Large intestine (tissue), 3 donors: ENCODE measurements around the gene MAT2B. TPM values are rescaled to one million over a fixed set of nuclear protein-coding genes. Genes with fewer than 3 reads are reported as not detected.

ENCODE experiments used
- DNase-seq, 2 donors: peaks; one replicate each; pipeline versions ENCODE4 v3.0.0 to v3.0.0-alpha.2; 2013
- H3K27ac ChIP-seq: one replicate; pipeline ENCODE4 v1.5.1; 2013; ENCODE audit warnings: low read length
- H3K27me3 ChIP-seq: 2 replicates; pipeline ENCODE4 v1.6.1; 2013; ENCODE audit warnings: low read length; ENCODE audit not compliant: control insufficient read depth, insufficient read depth
- H3K36me3 ChIP-seq: 2 replicates; pipeline ENCODE4 v1.6.1; 2013; ENCODE audit warnings: low read length; ENCODE audit not compliant: control insufficient read depth, insufficient read depth
- H3K4me1 ChIP-seq: one replicate; pipeline ENCODE4 v1.6.1; 2013; ENCODE audit warnings: low read length; ENCODE audit not compliant: control insufficient read depth, insufficient read depth
- H3K4me3 ChIP-seq: one replicate; pipeline ENCODE4 v1.5.1; 2013; ENCODE audit warnings: low read length
- H3K9me3 ChIP-seq: one replicate; pipeline ENCODE4 v1.6.1; 2013; ENCODE audit warnings: mild to moderate bottlenecking, low read depth, low read length, moderate library complexity; ENCODE audit not compliant: control insufficient read depth
- WGBS: methylation state at CpG from one replicate; pipeline ENCODE4 v1.1.5; 2013; ENCODE audit warnings: low lambda C conversion rate; ENCODE audit not compliant: insufficient coverage; 5-methylcytosine and 5-hydroxymethylcytosine counted together
- polyA plus RNA-seq: library from polyadenylated mRNA; unstranded; fragments of 120-200 nt; gene quantifications from one replicate; pipeline ENCODE4 v1.2.1, GENCODE V29; 2013

Gene MAT2B
- polyA plus RNA-seq, 1 donor = 101 TPM

- Histone ChIP-seq H3K4me1 (peaks cover 13% of the 10 kb centered on the region), H3K9me3 (no peaks in the 10 kb centered on the region), H3K36me3 (no peaks in the 10 kb centered on the region), H3K27ac (no peak overlapping the region), H3K4me3 (no peak overlapping the region), H3K27me3 (no peaks in the 10 kb centered on the region)
- no peak for DNase-seq
- WGBS = 100% methylated on average over 2 of the region's 4 CpGs
These were observed 39.4 kb downstream of the MAT2B start for GRCh38 chr5:163544836-163545235.

DNA sequence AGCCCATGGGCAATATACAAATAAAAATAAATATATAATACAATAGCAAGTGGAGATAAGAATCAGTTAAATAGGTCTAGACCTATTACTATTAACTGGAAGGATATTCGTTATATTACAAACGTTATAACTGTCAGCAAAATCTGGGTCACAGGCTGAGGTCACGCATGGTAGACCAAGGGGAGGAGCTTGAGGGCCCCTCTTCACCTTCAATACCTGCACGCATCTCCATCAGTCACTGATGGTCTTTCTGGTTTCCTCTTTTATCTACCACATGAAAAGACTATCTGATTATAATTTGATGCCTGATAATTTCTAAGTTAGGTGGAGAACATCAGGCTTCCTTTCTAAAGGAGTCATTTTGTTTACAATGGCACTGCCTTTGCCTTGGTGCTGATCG lies 43.2 kb downstream of the MAT2B start:
- H3K36me3 ChIP-seq = no peaks in the 10 kb centered on the region
- no peaks in the 10 kb centered on the region for H3K9me3 ChIP-seq
- H3K4me3 ChIP-seq = no peak overlapping the region
- H3K27me3 ChIP-seq = no peaks in the 10 kb centered on the region
- no peak for DNase-seq
- H3K27ac ChIP-seq = no peak overlapping the region
- H3K4me1 ChIP-seq = peaks cover 13% of the 10 kb centered on the region
- 90% methylated on average over 2 of the region's 5 CpGs for WGBS

- DNase-seq = peak in 1 of 2 donors; percentile 51
- Histone ChIP-seq H3K27me3 (no peaks in the 10 kb centered on the region), H3K9me3 (no peaks in the 10 kb centered on the region), H3K36me3 (no peaks in the 10 kb centered on the region), H3K4me1 (peaks cover 6% of the 10 kb centered on the region), H3K27ac (no peak overlapping the region), H3K4me3 (no peak overlapping the region)
- 100% methylated on average over 1 of the region's 3 CpGs for WGBS
These were observed 45.7 kb downstream of the MAT2B start for GRCh38 chr5:163551156-163551555.

GRCh38 chr5:163552536-163552935 lies 47.1 kb downstream of the MAT2B start:
- no peaks in the 10 kb centered on the region for H3K36me3 ChIP-seq
- no peaks in the 10 kb centered on the region for H3K27me3 ChIP-seq
- no peak for DNase-seq
- H3K4me3 ChIP-seq = no peak overlapping the region
- WGBS = 100% methylated on average over 1 of the region's 1 CpG
- no peaks in the 10 kb centered on the region for H3K4me1 ChIP-seq
- no peak overlapping the region for H3K27ac ChIP-seq
- H3K9me3 ChIP-seq = no peaks in the 10 kb centered on the region

DNA sequence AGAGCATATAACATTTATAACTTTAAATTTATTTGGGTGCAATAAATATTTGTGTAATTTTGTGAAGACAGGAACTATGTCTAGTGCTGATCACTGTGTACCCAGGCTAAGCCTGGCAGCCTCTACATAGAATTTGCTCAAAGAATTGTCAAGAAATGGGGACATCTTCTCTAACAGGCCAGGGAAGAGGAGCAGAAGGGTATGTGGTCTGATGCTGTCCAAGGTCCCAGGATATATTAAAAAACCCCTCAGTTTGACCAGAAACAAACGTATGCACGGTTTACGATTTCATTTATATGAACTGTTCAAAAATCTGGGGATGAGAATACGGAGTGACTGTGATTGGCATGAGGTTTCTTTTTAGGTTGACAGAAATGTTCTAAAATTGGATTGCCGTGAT lies 55.9 kb downstream of the MAT2B start:
- Histone ChIP-seq H3K27ac (no peak overlapping the region), H3K9me3 (no peaks in the 10 kb centered on the region), H3K4me3 (no peak overlapping the region), H3K4me1 (peaks cover 4% of the 10 kb centered on the region), H3K27me3 (peaks cover 14% of the 10 kb centered on the region), H3K36me3 (no peaks in the 10 kb centered on the region)
- DNase-seq = no peak
- WGBS = 67% methylated on average over 1 of the region's 5 CpGs

DNA sequence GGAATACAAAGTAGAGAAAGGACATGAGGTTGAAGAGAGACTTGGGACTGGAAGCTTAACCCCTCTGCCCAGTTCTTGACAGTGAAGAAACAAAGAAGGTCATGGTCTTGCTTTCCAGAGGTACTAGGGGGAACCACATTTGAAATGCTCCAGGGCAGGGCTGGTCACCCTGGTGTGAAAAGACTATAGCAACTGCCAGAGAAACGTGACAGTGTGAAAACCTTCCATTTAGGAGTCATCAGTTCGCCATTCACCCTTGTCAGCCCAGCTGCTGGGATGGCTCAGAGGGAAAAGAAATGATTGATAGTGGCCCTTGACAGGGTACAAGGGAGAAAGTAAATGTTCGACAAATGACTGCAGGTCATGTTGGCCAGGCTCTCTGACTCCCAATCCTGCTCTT lies 56.7 kb downstream of the MAT2B start:
- WGBS = no CpG with 5 or more reads among the region's 3 CpGs
- peaks cover 20% of the 10 kb centered on the region for H3K27me3 ChIP-seq
- no peaks in the 10 kb centered on the region for H3K9me3 ChIP-seq
- H3K4me1 ChIP-seq = peaks cover 4% of the 10 kb centered on the region
- H3K36me3 ChIP-seq = no peaks in the 10 kb centered on the region
- H3K4me3 ChIP-seq = no peak overlapping the region
- DNase-seq = no peak
- no peak overlapping the region for H3K27ac ChIP-seq

GRCh38 chr5:163563112-163563511 lies 57.7 kb downstream of the MAT2B start:
- Histone ChIP-seq H3K36me3 (no peaks in the 10 kb centered on the region), H3K4me3 (no peak overlapping the region), H3K27ac (no peak overlapping the region), H3K9me3 (no peaks in the 10 kb centered on the region), H3K27me3 (peaks cover 27% of the 10 kb centered on the region), H3K4me1 (peaks cover 4% of the 10 kb centered on the region)
- no CpG with 5 or more reads among the region's 1 CpG for WGBS
- DNase-seq = no peak

- Histone ChIP-seq H3K9me3 (no peaks in the 10 kb centered on the region), H3K4me3 (no peak overlapping the region), H3K4me1 (peaks cover 4% of the 10 kb centered on the region), H3K27me3 (peaks cover 28% of the 10 kb centered on the region), H3K27ac (no peak overlapping the region), H3K36me3 (no peaks in the 10 kb centered on the region)
- WGBS = no CpG with 5 or more reads among the region's 3 CpGs
- no peak for DNase-seq
These were observed 58.5 kb downstream of the MAT2B start for GRCh38 chr5:163563880-163564279.

DNA sequence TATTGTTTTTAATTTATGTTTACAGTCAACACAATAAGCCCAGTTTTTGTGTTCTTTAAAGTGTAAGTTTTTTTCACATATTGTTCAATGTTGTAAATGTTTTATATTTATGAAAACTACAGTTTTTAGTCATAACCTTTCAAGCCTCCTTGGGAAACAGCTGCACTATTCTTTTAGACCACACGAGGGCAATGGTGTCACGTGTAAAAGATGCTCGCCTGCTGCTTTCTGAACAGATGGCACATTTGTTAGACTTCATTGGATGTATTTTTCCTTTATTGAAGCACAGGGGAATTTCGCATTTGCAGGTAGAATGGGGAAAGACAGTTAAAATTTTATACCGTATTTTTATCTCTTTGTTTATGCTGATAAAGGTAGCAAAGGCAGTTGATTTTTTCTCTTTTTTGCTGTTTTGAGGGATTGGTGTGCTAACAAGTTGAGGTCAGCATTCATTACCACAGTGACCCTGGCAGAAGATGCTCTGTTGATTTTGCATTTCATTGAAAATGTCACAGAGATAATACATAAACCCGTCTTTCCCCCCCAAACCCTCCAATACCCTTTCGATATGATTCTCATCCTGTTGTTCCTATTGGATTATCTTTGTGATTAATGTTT lies 59.0 kb downstream of the MAT2B start:
- Histone ChIP-seq H3K4me3 (no peak overlapping the region), H3K27me3 (peaks cover 28% of the 10 kb centered on the region), H3K4me1 (peaks cover 4% of the 10 kb centered on the region), H3K9me3 (no peaks in the 10 kb centered on the region), H3K27ac (no peak overlapping the region), H3K36me3 (no peaks in the 10 kb centered on the region)
- DNase-seq = peak; percentile 39 to 45
- WGBS = 40% methylated on average over 3 of the region's 7 CpGs

- Histone ChIP-seq H3K4me1 (peaks cover 4% of the 10 kb centered on the region), H3K36me3 (no peaks in the 10 kb centered on the region), H3K27me3 (peaks cover 28% of the 10 kb centered on the region), H3K27ac (no peak overlapping the region), H3K9me3 (no peaks in the 10 kb centered on the region), H3K4me3 (peak overlapping the region; percentile 36)
- WGBS = 20% methylated on average over 1 of the region's 11 CpGs
- DNase-seq = peak in 1 of 2 donors; percentile 37
These were observed 60.1 kb downstream of the MAT2B start for GRCh38 chr5:163565492-163565891.

DNA sequence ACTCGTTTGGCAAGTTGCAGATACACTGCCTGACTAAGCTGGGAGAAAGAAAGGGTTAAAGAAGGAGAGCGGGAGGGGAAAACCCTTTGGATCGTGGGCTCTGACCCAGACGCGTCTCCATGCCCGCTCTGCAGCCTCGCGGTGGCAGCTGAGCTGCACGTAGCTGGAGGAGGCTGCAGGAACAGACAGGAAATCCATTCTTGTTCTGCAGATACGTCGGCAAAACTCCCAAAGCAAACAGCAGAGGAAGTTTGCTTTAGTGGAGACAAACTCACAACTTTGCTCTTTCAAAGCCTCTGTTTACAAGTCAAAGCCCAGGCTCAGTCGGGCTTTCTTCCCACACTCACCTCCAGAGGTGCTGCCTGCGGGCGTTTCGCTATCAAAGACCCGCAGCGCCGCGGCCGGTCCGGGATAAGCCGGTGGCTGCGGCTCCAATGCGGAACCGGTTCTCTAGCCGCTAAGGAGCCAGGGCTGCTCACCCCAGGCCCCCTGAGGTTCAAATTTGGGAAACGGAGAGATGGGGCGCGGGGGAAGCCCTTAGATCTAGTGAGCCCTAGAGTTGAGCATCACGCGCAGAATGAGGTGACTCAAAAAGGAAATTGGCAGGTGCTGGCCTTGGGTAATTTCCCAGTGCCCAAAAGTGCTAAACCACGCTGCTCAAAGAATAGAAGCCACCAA lies 60.7 kb downstream of the MAT2B start:
- H3K36me3 ChIP-seq = no peaks in the 10 kb centered on the region
- peaks cover 4% of the 10 kb centered on the region for H3K4me1 ChIP-seq
- H3K4me3 ChIP-seq = peak overlapping the region; percentile 36
- DNase-seq = peak; percentile 17 to 57
- 0% methylated on average over 1 of the region's 32 CpGs for WGBS
- H3K27ac ChIP-seq = no peak overlapping the region
- H3K27me3 ChIP-seq = peaks cover 28% of the 10 kb centered on the region
- no peaks in the 10 kb centered on the region for H3K9me3 ChIP-seq
